KMS-11 (cell line): ENCODE data around the gene IGFBP2.

Experiments used
- H2AFZ ChIP-seq: fragments of 200-600 bp; sonication (generic); 2 replicates; pipeline ENCODE4 v1.6.1; 2016; ENCODE audit warnings: antibody characterized with exemption, mixed run types, low read depth
- H3K27ac ChIP-seq: fragments of 200-600 bp; sonication (generic); 2 replicates; pipeline ENCODE4 v1.6.1; 2016; ENCODE audit warnings: mild to moderate bottlenecking, mixed run types
- H3K27me3 ChIP-seq: fragments of 200-600 bp; sonication (generic); 2 replicates; pipeline ENCODE4 v1.6.1; 2017; ENCODE audit warnings: mild to moderate bottlenecking, low read depth, mixed run types, moderate library complexity; ENCODE audit not compliant: insufficient read depth
- H3K36me3 ChIP-seq: fragments of 200-600 bp; sonication (generic); 2 replicates; pipeline ENCODE4 v1.6.1; 2017; ENCODE audit warnings: mild to moderate bottlenecking, mixed run types; ENCODE audit not compliant: insufficient read depth
- H3K4me1 ChIP-seq: fragments of 200-600 bp; sonication (generic); 2 replicates; pipeline ENCODE4 v1.6.1; 2016; ENCODE audit warnings: mild to moderate bottlenecking, low read depth, mixed run types; ENCODE audit not compliant: poor library complexity, severe bottlenecking
- H3K4me2 ChIP-seq: fragments of 200-600 bp; sonication (generic); 2 replicates; pipeline ENCODE4 v1.7.0; 2016; ENCODE audit warnings: mild to moderate bottlenecking, mixed run types
- H3K4me3 ChIP-seq: fragments of 200-600 bp; sonication (generic); IDR thresholded peaks from 2 replicates; pipeline ENCODE4 v1.6.1; 2017; ENCODE audit warnings: low read depth, low read length, mixed read lengths; ENCODE audit not compliant: insufficient read depth
- H3K79me2 ChIP-seq: fragments of 200-600 bp; sonication (generic); 2 replicates; pipeline ENCODE4 v1.6.1; 2016; ENCODE audit warnings: low read depth, mixed run types; ENCODE audit not compliant: insufficient read depth
- H3K9ac ChIP-seq: fragments of 200-600 bp; sonication (generic); 2 replicates; pipeline ENCODE4 v1.6.1; 2016; ENCODE audit warnings: mild to moderate bottlenecking, mixed run types
- H4K20me1 ChIP-seq: fragments of 200-600 bp; sonication (generic); 2 replicates; pipeline ENCODE4 v1.6.1; 2016; ENCODE audit warnings: mild to moderate bottlenecking, mixed run types; ENCODE audit not compliant: insufficient read depth
- TF ChIP-seq, protein P1 (sequence below): fragments of 200-600 bp; sonication (generic); conservative IDR thresholded peaks from 2 replicates; pipeline ENCODE4 v1.6.1; 2017; ENCODE audit warnings: low read depth, mild to moderate bottlenecking, antibody characterized with exemption, low read length, moderate library complexity, mixed read lengths

Gene IGFBP2

DNA sequence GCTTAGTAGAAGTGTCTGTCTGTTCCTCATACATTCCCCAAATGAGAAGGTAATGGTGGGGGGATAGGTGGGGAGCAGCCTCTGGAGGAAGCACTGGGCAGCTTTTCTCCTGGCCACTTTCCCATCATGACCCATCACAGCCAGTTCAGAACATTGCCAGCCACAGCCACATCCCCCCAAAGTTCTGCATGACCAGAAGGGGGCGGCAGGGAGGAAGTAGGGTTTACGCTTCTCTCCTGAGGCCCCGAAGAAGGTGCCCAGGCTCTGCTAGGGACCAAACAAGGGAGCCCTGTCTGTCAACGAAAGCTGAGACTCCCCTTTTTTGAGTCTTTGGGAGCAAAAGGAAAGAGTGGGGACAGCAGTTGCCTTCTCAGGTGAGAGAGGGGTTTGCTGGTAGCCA, 54.4 kb downstream of the IGFBP2 start:
- TF ChIP-seq, protein P1, sequence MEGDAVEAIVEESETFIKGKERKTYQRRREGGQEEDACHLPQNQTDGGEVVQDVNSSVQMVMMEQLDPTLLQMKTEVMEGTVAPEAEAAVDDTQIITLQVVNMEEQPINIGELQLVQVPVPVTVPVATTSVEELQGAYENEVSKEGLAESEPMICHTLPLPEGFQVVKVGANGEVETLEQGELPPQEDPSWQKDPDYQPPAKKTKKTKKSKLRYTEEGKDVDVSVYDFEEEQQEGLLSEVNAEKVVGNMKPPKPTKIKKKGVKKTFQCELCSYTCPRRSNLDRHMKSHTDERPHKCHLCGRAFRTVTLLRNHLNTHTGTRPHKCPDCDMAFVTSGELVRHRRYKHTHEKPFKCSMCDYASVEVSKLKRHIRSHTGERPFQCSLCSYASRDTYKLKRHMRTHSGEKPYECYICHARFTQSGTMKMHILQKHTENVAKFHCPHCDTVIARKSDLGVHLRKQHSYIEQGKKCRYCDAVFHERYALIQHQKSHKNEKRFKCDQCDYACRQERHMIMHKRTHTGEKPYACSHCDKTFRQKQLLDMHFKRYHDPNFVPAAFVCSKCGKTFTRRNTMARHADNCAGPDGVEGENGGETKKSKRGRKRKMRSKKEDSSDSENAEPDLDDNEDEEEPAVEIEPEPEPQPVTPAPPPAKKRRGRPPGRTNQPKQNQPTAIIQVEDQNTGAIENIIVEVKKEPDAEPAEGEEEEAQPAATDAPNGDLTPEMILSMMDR, result 0 out of 2 replicates have a peak, but pooled peaks have one; percentile 48
- no peak overlapping the region for H2AFZ ChIP-seq
- no peak overlapping the region for H3K4me3 ChIP-seq
- H3K36me3 ChIP-seq, result no peaks in the 10 kb centered on the region
- peaks cover 8% of the 10 kb centered on the region for H3K4me1 ChIP-seq
- no peak overlapping the region for H3K4me2 ChIP-seq
- H3K27ac ChIP-seq, result no peak overlapping the region
- no peaks in the 10 kb centered on the region for H3K27me3 ChIP-seq
- H3K9ac ChIP-seq, result no peak overlapping the region
- no peaks in the 10 kb centered on the region for H3K79me2 ChIP-seq
- no peaks in the 10 kb centered on the region for H4K20me1 ChIP-seq

DNA sequence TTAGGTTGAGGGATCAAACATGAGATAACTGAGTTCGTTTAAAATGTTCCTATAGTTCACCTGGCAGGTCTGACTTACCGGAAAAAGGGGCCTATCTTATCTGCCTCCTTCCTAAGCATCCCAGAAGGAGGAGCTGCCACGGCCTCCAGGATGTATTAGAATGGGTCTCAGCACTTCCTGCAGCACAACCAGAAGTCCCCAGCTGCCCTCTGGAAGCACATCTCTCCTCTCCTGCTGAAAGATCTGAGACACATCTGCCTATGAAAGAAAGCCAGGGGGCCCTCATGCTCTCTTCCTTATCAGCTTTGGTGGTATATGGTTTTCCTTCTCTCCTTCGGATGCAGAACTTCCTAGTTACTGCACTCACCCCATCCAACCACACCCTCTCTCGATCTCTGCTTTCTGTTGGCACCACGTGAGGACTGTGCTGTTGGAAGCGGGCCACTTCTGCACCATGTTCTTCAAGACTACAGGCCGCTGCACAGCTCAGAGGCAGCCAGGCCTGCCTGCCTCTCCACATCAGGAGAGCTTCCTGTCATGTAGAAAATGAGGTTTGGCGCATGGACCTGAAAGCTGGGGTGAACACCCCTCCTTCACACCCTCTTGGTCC, 55.6 kb downstream of the IGFBP2 start:
- Histone ChIP-seq H3K36me3 (no peaks in the 10 kb centered on the region), H3K4me2 (no peak overlapping the region), H3K27me3 (no peaks in the 10 kb centered on the region), H3K4me3 (no peak overlapping the region), H3K9ac (no peak overlapping the region), H3K79me2 (no peaks in the 10 kb centered on the region), H3K4me1 (peaks cover 9% of the 10 kb centered on the region), H3K27ac (no peak overlapping the region), H2AFZ (no peak overlapping the region), H4K20me1 (no peaks in the 10 kb centered on the region)
- TF ChIP-seq, protein P1, result no peak

DNA sequence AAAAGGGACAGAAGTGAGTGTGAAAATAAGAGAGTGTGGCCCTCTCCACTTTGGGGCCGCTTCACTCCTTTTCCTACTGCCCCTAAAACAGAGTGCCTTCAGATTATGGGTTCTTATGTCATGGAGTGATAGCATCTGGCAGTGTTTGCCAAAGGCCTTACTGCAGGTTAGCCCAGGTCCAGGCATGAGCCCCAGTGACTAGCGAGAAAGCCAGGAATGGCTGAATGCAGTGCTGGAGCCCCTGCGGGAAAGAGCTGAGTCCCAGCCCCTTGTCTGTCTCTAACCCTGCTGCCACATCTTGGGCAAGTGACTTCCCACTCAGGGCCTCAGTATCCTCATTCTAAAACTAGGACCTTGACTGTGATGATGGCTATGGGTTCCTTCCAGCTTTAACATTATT, 56.2 kb downstream of the IGFBP2 start:
- H3K4me2 ChIP-seq, result no peak overlapping the region
- no peak overlapping the region for H3K9ac ChIP-seq
- TF ChIP-seq, protein P1, result no peak
- H3K4me1 ChIP-seq, result peaks cover 9% of the 10 kb centered on the region
- no peak overlapping the region for H3K4me3 ChIP-seq
- no peaks in the 10 kb centered on the region for H4K20me1 ChIP-seq
- H3K27me3 ChIP-seq, result no peaks in the 10 kb centered on the region
- H3K79me2 ChIP-seq, result no peaks in the 10 kb centered on the region
- no peaks in the 10 kb centered on the region for H3K36me3 ChIP-seq
- no peak overlapping the region for H3K27ac ChIP-seq
- H2AFZ ChIP-seq, result no peak overlapping the region

DNA sequence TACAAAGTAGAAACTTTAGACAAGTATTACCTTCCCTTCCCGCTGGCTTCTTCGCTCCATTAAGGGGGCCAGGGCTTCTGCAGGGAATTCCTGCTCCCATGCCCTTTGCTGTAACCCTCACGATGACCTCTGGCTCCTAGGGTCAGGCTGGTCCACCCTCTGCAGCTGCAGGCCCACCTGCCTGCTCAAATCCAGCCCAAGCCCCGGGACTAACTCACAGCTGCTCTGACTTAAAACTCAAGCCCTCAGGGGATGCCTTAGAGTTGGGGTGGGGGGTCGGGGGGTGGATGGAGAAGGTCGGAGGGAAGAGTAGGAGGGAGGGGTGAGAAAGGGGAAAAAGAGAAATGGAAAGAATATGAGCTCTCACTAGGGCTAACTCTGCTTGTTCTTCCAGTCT, 57.2 kb downstream of the IGFBP2 start:
- Histone ChIP-seq H3K4me3 (no peak overlapping the region), H3K9ac (no peak overlapping the region), H3K4me2 (peak overlapping the region; percentile 33; the same call in 1 of the 2 replicates), H4K20me1 (no peaks in the 10 kb centered on the region), H3K36me3 (no peaks in the 10 kb centered on the region), H2AFZ (peak overlapping the region; percentile 30; the same call in 1 of the 2 replicates), H3K27me3 (no peaks in the 10 kb centered on the region), H3K79me2 (no peaks in the 10 kb centered on the region), H3K27ac (no peak overlapping the region), H3K4me1 (peaks cover 9% of the 10 kb centered on the region)
- TF ChIP-seq, protein P1, result no peak
